GM12878 (cell line): Measurements from ENCODE around the gene TRRAP. TPM values are rescaled to one million over a fixed set of nuclear protein-coding genes. Genes with fewer than 3 reads are reported as not detected.
A peak's percentile ranks its signal among the peaks of the same experiment; 100 is the strongest.

ENCODE experiments used
- ASH2L ChIP-seq: fragments of 300-600, 200-600 bp; sonication (generic); IDR thresholded peaks from 2 replicates; pipeline ENCODE4 v1.6.1; 2017; ENCODE audit warnings: low read depth, mild to moderate bottlenecking, borderline replicate concordance
- ATF7 ChIP-seq: fragments of 450-650 bp; IDR thresholded peaks from 2 replicates; pipeline ENCODE4 v1.6.1; 2016; ENCODE audit warnings: low read depth, mild to moderate bottlenecking
- BRCA1 ChIP-seq: IDR thresholded peaks from 2 replicates; pipeline ENCODE4 v1.6.1; 2011; ENCODE audit warnings: low read depth, low read length, improper control_type of control experiment
- CBX3 ChIP-seq: fragments of 200-600 bp; sonication (generic); IDR thresholded peaks from 2 replicates; pipeline ENCODE4 v1.6.1; 2016; ENCODE audit warnings: low read depth, borderline replicate concordance
- EED ChIP-seq: sonication (generic); IDR thresholded peaks from 2 replicates; pipeline ENCODE4 v1.6.1; 2016; ENCODE audit warnings: antibody characterized with exemption, low read depth
- ESRRA ChIP-seq: IDR thresholded peaks from 2 replicates; pipeline ENCODE4 v1.6.1; 2012; ENCODE audit warnings: mild to moderate bottlenecking, low read length, improper control_type of control experiment
- FOXK2 ChIP-seq: fragments of 450-650 bp; IDR thresholded peaks from 2 replicates; pipeline ENCODE4 v1.6.1; 2017; ENCODE audit warnings: mild to moderate bottlenecking, moderate library complexity
- GATAD2B ChIP-seq: fragments of 450-650 bp; conservative IDR thresholded peaks from 2 replicates; pipeline ENCODE4 v1.6.1; 2017; ENCODE audit warnings: low read depth, mild to moderate bottlenecking, moderate library complexity
- MAX ChIP-seq: IDR thresholded peaks from 2 replicates; pipeline ENCODE4 v1.6.1; 2012; ENCODE audit warnings: low read depth, low read length, improper control_type of control experiment
- MTA2 ChIP-seq: fragments of 450-650 bp; IDR thresholded peaks from 2 replicates; pipeline ENCODE4 v1.6.1; 2016; ENCODE audit warnings: low read depth, mild to moderate bottlenecking, moderate library complexity
- PKNOX1 ChIP-seq: fragments of 450-650 bp; IDR thresholded peaks from 2 replicates; pipeline ENCODE4 v1.6.1; 2016; ENCODE audit warnings: mild to moderate bottlenecking
- RUNX3 ChIP-seq: IDR thresholded peaks from 2 replicates; pipeline ENCODE4 v1.6.1; 2012; ENCODE audit warnings: low read length, inconsistent platforms
- SMAD1 ChIP-seq: fragments of 450-650 bp; IDR thresholded peaks from 2 replicates; pipeline ENCODE4 v1.6.1; 2018; ENCODE audit warnings: mild to moderate bottlenecking, low read depth; ENCODE audit not compliant: partially characterized antibody
- TARDBP ChIP-seq: IDR thresholded peaks from 2 replicates; pipeline ENCODE4 v1.6.1; 2016; ENCODE audit warnings: borderline replicate concordance
- TCF12 ChIP-seq: IDR thresholded peaks from 2 replicates; pipeline ENCODE4 v1.6.1; 2011; ENCODE audit warnings: low read depth, mild to moderate bottlenecking, low read length
- YBX1 ChIP-seq: fragments of 450-650 bp; IDR thresholded peaks from 2 replicates; pipeline ENCODE4 v1.6.1; 2016; ENCODE audit warnings: antibody characterized with exemption
- polyA plus RNA-seq, 11 experiments: library from polyadenylated mRNA; depleted of rRNA in 4 of 11; unstranded in 6 of 11; stranded (reverse) in 5 of 11; fragments of >200 nt; fragmentation: Nextera tagmentation in 4 of 11; fragmentation: Illumina TruSeq in 1 of 11; extraction: Ambion mirVana in 4 of 11; extraction: Trizol in 1 of 11; gene quantifications; 1 replicate in 1 of 11; 2 replicates in 10 of 11; pipeline versions ENCODE4 v1.2.1 to v1.2.3, GENCODE V29; 2011 to 2016; ENCODE audit warnings: inconsistent platforms in 2 of 11, missing spikeins in 2 of 11, low read depth in 1 of 11
- total RNA-seq, 4 experiments: library from RNA; depleted of rRNA in 3 of 4; stranded (reverse); fragments of >200 nt in 3 of 4; fragmentation: Illumina TruSeq in 1 of 4; extraction: Trizol in 1 of 4; gene quantifications; 2 replicates each; pipeline versions ENCODE4 v1.2.1 to v1.2.3, GENCODE V29; 2013 to 2021
- TF ChIP-seq, protein P1 (sequence below): fragments of 450-650 bp; IDR thresholded peaks from 2 replicates; pipeline ENCODE4 v1.6.1; 2018; ENCODE audit warnings: mild to moderate bottlenecking, low read depth, moderate library complexity; ENCODE audit not compliant: partially characterized antibody
- TF ChIP-seq, protein P2 (sequence below): fragments of 450-650 bp; formaldehyde crosslinking; IDR thresholded peaks from 2 replicates; pipeline ENCODE4 v1.4.0; 2020; ENCODE audit warnings: mild to moderate bottlenecking, moderate library complexity
- TF ChIP-seq, protein P3 (sequence below): fragments of 450-650 bp; IDR thresholded peaks from 2 replicates; pipeline ENCODE4 v1.6.1; 2017; ENCODE audit warnings: borderline replicate concordance
- TF ChIP-seq, protein P4 (sequence below): IDR thresholded peaks from 2 replicates; pipeline ENCODE4 v1.6.1; 2012; ENCODE audit warnings: low read length, inconsistent platforms

Gene TRRAP
- total and polyA plus RNA-seq, 10 of the 15 experiments (the other 5 are each of a cell fraction or from before 2014, with no cell fraction given): 1.1 to 39.3 (median 8.5) TPM

DNA sequence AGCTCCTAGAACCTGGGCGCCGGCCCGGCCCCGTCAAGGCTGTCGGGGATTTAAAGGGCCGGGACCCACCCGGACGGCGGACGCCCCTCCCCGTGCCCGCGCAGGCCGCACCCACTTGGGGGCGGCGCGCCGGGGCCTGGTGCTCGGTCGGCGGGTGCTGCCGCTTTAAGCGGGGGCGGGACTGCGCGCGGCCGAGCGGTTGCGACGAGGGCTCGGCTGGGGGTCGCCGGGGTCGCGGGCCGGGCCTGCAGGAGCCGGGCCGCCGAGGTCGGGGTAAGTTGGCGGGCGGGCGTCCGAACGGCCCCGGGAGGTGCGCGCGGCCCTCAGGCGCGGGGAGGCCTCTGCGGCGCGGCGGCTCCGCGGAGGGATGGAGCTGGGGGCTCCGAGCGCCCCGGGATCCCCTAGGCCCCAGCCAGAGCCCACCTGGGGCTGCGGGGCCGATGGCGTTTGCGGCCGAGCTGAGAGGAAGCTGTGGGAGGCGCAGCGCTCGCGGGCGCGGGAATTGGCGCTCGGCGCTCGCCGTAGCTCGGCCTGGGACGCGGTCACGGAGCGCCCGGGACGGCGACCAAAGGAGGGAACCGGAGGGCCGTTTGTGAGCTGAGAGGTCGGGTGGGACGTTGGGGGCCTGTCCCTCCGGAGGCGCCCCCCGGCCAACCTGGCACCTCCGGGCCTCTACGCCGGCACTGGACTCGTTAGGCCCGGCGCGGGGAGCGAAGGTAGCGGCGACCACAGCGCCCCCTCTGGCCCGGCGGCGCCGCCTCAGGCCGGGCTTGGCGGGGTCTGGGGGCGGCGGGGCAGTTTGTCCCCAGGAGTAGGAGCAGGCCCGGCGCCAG is at the start of gene TRRAP (continued):
- TF ChIP-seq, protein P1, sequence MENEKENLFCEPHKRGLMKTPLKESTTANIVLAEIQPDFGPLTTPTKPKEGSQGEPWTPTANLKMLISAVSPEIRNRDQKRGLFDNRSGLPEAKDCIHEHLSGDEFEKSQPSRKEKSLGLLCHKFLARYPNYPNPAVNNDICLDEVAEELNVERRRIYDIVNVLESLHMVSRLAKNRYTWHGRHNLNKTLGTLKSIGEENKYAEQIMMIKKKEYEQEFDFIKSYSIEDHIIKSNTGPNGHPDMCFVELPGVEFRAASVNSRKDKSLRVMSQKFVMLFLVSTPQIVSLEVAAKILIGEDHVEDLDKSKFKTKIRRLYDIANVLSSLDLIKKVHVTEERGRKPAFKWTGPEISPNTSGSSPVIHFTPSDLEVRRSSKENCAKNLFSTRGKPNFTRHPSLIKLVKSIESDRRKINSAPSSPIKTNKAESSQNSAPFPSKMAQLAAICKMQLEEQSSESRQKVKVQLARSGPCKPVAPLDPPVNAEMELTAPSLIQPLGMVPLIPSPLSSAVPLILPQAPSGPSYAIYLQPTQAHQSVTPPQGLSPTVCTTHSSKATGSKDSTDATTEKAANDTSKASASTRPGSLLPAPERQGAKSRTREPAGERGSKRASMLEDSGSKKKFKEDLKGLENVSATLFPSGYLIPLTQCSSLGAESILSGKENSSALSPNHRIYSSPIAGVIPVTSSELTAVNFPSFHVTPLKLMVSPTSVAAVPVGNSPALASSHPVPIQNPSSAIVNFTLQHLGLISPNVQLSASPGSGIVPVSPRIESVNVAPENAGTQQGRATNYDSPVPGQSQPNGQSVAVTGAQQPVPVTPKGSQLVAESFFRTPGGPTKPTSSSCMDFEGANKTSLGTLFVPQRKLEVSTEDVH: no peak
- no peak for TF ChIP-seq SMAD1
- no peak for TF ChIP-seq MAX
- TF ChIP-seq, protein P2, sequence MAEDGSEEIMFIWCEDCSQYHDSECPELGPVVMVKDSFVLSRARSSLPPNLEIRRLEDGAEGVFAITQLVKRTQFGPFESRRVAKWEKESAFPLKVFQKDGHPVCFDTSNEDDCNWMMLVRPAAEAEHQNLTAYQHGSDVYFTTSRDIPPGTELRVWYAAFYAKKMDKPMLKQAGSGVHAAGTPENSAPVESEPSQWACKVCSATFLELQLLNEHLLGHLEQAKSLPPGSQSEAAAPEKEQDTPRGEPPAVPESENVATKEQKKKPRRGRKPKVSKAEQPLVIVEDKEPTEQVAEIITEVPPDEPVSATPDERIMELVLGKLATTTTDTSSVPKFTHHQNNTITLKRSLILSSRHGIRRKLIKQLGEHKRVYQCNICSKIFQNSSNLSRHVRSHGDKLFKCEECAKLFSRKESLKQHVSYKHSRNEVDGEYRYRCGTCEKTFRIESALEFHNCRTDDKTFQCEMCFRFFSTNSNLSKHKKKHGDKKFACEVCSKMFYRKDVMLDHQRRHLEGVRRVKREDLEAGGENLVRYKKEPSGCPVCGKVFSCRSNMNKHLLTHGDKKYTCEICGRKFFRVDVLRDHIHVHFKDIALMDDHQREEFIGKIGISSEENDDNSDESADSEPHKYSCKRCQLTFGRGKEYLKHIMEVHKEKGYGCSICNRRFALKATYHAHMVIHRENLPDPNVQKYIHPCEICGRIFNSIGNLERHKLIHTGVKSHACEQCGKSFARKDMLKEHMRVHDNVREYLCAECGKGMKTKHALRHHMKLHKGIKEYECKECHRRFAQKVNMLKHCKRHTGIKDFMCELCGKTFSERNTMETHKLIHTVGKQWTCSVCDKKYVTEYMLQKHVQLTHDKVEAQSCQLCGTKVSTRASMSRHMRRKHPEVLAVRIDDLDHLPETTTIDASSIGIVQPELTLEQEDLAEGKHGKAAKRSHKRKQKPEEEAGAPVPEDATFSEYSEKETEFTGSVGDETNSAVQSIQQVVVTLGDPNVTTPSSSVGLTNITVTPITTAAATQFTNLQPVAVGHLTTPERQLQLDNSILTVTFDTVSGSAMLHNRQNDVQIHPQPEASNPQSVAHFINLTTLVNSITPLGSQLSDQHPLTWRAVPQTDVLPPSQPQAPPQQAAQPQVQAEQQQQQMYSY (CRISPR knock-in tag): no peak
- peak; percentile 67 for TF ChIP-seq RUNX3
- no peak for TF ChIP-seq BRCA1
- TF ChIP-seq EED: no peak
- TF ChIP-seq YBX1: no peak
- TF ChIP-seq, protein P3, sequence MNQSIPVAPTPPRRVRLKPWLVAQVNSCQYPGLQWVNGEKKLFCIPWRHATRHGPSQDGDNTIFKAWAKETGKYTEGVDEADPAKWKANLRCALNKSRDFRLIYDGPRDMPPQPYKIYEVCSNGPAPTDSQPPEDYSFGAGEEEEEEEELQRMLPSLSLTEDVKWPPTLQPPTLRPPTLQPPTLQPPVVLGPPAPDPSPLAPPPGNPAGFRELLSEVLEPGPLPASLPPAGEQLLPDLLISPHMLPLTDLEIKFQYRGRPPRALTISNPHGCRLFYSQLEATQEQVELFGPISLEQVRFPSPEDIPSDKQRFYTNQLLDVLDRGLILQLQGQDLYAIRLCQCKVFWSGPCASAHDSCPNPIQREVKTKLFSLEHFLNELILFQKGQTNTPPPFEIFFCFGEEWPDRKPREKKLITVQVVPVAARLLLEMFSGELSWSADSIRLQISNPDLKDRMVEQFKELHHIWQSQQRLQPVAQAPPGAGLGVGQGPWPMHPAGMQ: no peak
- TF ChIP-seq TARDBP: no peak
- no peak for TF ChIP-seq FOXK2
- TF ChIP-seq, protein P4, sequence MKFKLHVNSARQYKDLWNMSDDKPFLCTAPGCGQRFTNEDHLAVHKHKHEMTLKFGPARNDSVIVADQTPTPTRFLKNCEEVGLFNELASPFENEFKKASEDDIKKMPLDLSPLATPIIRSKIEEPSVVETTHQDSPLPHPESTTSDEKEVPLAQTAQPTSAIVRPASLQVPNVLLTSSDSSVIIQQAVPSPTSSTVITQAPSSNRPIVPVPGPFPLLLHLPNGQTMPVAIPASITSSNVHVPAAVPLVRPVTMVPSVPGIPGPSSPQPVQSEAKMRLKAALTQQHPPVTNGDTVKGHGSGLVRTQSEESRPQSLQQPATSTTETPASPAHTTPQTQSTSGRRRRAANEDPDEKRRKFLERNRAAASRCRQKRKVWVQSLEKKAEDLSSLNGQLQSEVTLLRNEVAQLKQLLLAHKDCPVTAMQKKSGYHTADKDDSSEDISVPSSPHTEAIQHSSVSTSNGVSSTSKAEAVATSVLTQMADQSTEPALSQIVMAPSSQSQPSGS: no peak
- TF ChIP-seq ESRRA: no peak
- no peak for TF ChIP-seq CBX3
- no peak for TF ChIP-seq ASH2L
- no peak for TF ChIP-seq TCF12
- no peak for TF ChIP-seq MTA2
- peak; percentile 98; the same call in 1 of the 2 replicates for TF ChIP-seq GATAD2B
- no peak for TF ChIP-seq PKNOX1
- TF ChIP-seq ATF7: no peak
